DND-41 (cell line): ENCODE measurements around the gene TCF7.

Experiments used
- ATAC-seq: fragments of 200-7000 bp; cut with Tn5 transposase; 3 replicates; pipeline ENCODE4 v1.9.1; 2021; ENCODE audit warnings: low read depth; ENCODE audit not compliant: insufficient read depth
- DNase-seq: peaks from one replicate; pipeline ENCODE4 v3.0.0-alpha.2; 2020
- H2AFZ ChIP-seq: 2 replicates; pipeline ENCODE4 v1.6.0; 2012; ENCODE audit warnings: low read depth, low read length
- H3K27ac ChIP-seq: 2 replicates; pipeline ENCODE4 v1.5.1; 2012; ENCODE audit warnings: low read length, inconsistent platforms
- H3K27me3 ChIP-seq: fragments of 200-600 bp; sonication (generic); 2 replicates; pipeline ENCODE4 v1.6.0; 2012; ENCODE audit warnings: low read length, mild to moderate bottlenecking, inconsistent platforms; ENCODE audit not compliant: insufficient read depth, poor library complexity
- H3K36me3 ChIP-seq: 2 replicates; pipeline ENCODE4 v1.5.1; 2012; ENCODE audit warnings: low read length, inconsistent platforms; ENCODE audit not compliant: insufficient read depth
- H3K4me1 ChIP-seq: 2 replicates; pipeline ENCODE4 v1.5.1; 2012; ENCODE audit warnings: mild to moderate bottlenecking, low read length; ENCODE audit not compliant: insufficient read depth
- H3K4me2 ChIP-seq: 2 replicates; pipeline ENCODE4 v1.6.0; 2012; ENCODE audit warnings: mild to moderate bottlenecking, moderate library complexity, low read length, inconsistent platforms; ENCODE audit not compliant: insufficient read depth
- H3K4me3 ChIP-seq, 2 experiments: fragments of 200-600 bp in 1 of 2; shearing (Covaris generic) in 1 of 2; 2 replicates each; pipeline ENCODE4 v1.5.1; 2012 to 2016; ENCODE audit warnings: inconsistent platforms in 2 of 2, low read length in 2 of 2, mild to moderate bottlenecking in 2 of 2, low read depth in 1 of 2, moderate library complexity in 1 of 2
- H3K79me2 ChIP-seq: 2 replicates; pipeline ENCODE4 v1.6.0; 2012; ENCODE audit warnings: low read length, inconsistent platforms; ENCODE audit not compliant: insufficient read depth
- H3K9ac ChIP-seq: 2 replicates; pipeline ENCODE4 v1.6.0; 2012; ENCODE audit warnings: low read depth, mild to moderate bottlenecking, inconsistent platforms, low read length, moderate library complexity
- H3K9me3 ChIP-seq: 2 replicates; pipeline ENCODE4 v1.5.1; 2012; ENCODE audit warnings: low read length, moderate library complexity, mild to moderate bottlenecking, inconsistent platforms; ENCODE audit not compliant: insufficient read depth, severe bottlenecking
- H4K20me1 ChIP-seq: 2 replicates; pipeline ENCODE4 v1.6.0; 2012; ENCODE audit warnings: low read length; ENCODE audit not compliant: insufficient read depth
- EZH2 ChIP-seq: IDR thresholded peaks from 3 replicates; pipeline ENCODE4 v1.6.1; 2012; ENCODE audit warnings: borderline replicate concordance, low read depth, mild to moderate bottlenecking, moderate library complexity, low read length, inconsistent platforms; ENCODE audit not compliant: severe bottlenecking
- TF ChIP-seq, protein P1 (sequence below): IDR thresholded peaks from 2 replicates; pipeline ENCODE4 v1.5.1; 2012; ENCODE audit warnings: borderline replicate concordance, low read length, moderate library complexity, mild to moderate bottlenecking; ENCODE audit not compliant: poor library complexity, severe bottlenecking; ENCODE audit errors: extremely low read depth

TCF7 gene

DNA sequence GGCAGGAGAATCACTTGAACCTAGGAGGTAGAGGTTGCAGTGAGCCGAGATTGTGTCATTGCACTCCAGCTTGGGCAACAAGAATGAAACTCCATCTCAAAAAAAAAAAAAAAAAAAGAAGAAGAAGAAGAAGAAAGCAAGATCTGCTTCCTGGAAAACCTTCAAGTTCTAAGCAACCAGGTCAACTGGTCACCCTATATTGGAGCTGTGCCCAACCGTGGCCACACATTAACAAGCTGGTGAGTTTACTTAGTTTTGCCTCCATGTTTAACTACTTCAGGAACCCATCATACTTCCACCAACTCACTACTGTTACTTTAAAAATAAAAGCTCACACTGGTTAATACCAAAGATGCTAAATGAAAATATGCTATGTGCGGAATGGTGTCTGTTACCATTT lies 74.5 kb downstream of the TCF7 start:
- H3K36me3 ChIP-seq: no peaks in the 10 kb centered on the region
- no peak overlapping the region for H2AFZ ChIP-seq
- H3K27me3 ChIP-seq: no peaks in the 10 kb centered on the region
- ATAC-seq: no peak
- H4K20me1 ChIP-seq: peaks cover 8% of the 10 kb centered on the region
- TF ChIP-seq, protein P1, sequence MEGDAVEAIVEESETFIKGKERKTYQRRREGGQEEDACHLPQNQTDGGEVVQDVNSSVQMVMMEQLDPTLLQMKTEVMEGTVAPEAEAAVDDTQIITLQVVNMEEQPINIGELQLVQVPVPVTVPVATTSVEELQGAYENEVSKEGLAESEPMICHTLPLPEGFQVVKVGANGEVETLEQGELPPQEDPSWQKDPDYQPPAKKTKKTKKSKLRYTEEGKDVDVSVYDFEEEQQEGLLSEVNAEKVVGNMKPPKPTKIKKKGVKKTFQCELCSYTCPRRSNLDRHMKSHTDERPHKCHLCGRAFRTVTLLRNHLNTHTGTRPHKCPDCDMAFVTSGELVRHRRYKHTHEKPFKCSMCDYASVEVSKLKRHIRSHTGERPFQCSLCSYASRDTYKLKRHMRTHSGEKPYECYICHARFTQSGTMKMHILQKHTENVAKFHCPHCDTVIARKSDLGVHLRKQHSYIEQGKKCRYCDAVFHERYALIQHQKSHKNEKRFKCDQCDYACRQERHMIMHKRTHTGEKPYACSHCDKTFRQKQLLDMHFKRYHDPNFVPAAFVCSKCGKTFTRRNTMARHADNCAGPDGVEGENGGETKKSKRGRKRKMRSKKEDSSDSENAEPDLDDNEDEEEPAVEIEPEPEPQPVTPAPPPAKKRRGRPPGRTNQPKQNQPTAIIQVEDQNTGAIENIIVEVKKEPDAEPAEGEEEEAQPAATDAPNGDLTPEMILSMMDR: no peak
- H3K9ac ChIP-seq: no peak overlapping the region
- H3K4me1 ChIP-seq: no peaks in the 10 kb centered on the region
- no peaks in the 10 kb centered on the region for H3K9me3 ChIP-seq
- no peaks in the 10 kb centered on the region for H3K79me2 ChIP-seq
- no peak overlapping the region for H3K4me2 ChIP-seq
- no peak overlapping the region for H3K4me3 ChIP-seq
- no peak overlapping the region for H3K27ac ChIP-seq
- DNase-seq: no peak

DNA sequence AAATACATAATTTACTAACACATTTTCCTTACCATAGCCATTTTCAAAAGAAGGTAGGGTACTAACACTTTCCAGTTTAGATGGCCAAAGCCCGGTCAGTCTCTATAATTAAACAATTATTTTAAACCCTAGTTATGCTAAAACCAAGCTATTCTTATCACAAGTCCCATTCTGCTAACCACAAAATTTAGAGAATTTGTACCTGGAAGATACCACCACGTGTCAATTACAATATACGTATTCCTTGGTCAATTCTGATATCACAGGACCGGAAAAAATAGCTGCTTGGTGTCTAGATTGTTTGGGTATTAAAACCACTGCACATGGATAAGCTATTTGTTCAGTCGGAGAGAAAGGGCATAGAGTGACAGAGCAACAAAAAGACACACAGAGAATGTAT lies 81.2 kb downstream of the TCF7 start:
- ATAC-seq: no peak

More for the DNA sequence above, 81.2 kb downstream of the TCF7 start:
- Histone ChIP-seq H3K4me3 (no peak overlapping the region), H3K4me2 (no peak overlapping the region), H2AFZ (no peak overlapping the region), H3K9me3 (no peaks in the 10 kb centered on the region), H3K27ac (no peak overlapping the region), H3K36me3 (peaks cover 53% of the 10 kb centered on the region), H3K4me1 (no peaks in the 10 kb centered on the region), H3K9ac (no peak overlapping the region), H4K20me1 (peaks cover 17% of the 10 kb centered on the region; the same call in 1 of the 2 replicates), H3K27me3 (no peaks in the 10 kb centered on the region), H3K79me2 (peaks cover 9% of the 10 kb centered on the region; the same call in 1 of the 2 replicates)
- no peak for DNase-seq
- TF ChIP-seq EZH2: no peak
- TF ChIP-seq, protein P1: no peak
